ENCODE results near the gene TTC19. TPM values are rescaled to one million over a fixed set of nuclear protein-coding genes. Genes with fewer than 3 reads are reported as not detected.

TTC19 gene
- total and polyA plus RNA-seq, 2 experiments from 2014 or later, result 31.8 to 46.5 TPM

DNA sequence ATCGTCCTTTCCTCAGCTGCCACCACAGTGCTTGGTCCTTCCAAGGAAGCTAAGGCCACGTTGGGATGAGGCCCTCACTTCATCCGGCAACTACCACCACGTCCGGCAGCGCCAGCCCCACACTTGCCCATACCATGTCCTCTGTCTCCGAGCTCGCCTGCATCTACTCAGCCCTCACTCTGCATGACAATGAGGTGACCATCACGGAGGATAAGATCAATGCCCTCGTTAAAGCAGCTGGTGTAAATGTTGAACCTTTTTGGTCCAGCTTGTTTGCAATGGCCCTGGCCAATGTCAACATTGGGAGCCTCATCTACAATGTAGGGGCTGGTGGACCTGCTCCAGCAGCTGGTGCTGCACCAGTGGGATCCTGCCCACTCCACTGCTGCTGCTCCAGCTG, 44.9 kb downstream of the TTC19 start:
- H3K4me2 ChIP-seq, result no peak overlapping the region
- no peaks in the 10 kb centered on the region for H3K4me1 ChIP-seq (ENCODE audit: insufficient read depth)
- H3K36me3 ChIP-seq (replicated peaks; ENCODE audit: insufficient read depth, low read depth), result no peaks in the 10 kb centered on the region
- H4K20me1 ChIP-seq (ENCODE audit: insufficient read depth, poor library complexity, severe bottlenecking), result no peaks in the 10 kb centered on the region
- H3K9me2 ChIP-seq (replicated peaks; ENCODE audit: insufficient read depth), result no peaks in the 10 kb centered on the region
- DNase-seq (ENCODE audit: low spot score), result no peak
- no peak for TF ChIP-seq EZH2phosphoT487 (IDR thresholded peaks at IDR 0.05; ENCODE audit: low read depth, severe bottlenecking, unreplicated experiment)
- TF ChIP-seq EZH2 (IDR thresholded peaks at IDR 0.05; ENCODE audit: borderline replicate concordance), result no peak
- TF ChIP-seq, protein P1, sequence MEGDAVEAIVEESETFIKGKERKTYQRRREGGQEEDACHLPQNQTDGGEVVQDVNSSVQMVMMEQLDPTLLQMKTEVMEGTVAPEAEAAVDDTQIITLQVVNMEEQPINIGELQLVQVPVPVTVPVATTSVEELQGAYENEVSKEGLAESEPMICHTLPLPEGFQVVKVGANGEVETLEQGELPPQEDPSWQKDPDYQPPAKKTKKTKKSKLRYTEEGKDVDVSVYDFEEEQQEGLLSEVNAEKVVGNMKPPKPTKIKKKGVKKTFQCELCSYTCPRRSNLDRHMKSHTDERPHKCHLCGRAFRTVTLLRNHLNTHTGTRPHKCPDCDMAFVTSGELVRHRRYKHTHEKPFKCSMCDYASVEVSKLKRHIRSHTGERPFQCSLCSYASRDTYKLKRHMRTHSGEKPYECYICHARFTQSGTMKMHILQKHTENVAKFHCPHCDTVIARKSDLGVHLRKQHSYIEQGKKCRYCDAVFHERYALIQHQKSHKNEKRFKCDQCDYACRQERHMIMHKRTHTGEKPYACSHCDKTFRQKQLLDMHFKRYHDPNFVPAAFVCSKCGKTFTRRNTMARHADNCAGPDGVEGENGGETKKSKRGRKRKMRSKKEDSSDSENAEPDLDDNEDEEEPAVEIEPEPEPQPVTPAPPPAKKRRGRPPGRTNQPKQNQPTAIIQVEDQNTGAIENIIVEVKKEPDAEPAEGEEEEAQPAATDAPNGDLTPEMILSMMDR (IDR thresholded peaks at IDR 0.05; ENCODE audit: poor library complexity), result no peak
- no peak overlapping the region for H3K27ac ChIP-seq
- H3K9me3 ChIP-seq (ENCODE audit: low read depth), result no peaks in the 10 kb centered on the region
- 90% methylated on average over 10 of the region's 10 CpGs for WGBS (ENCODE audit: low lambda C conversion rate, missing lambda C conversion rate)
- no peaks in the 10 kb centered on the region for H3K79me2 ChIP-seq
- H3K27me3 ChIP-seq, result no peaks in the 10 kb centered on the region
- no peak overlapping the region for H2AFZ ChIP-seq
- no peak overlapping the region for H3K4me3 ChIP-seq

DNA sequence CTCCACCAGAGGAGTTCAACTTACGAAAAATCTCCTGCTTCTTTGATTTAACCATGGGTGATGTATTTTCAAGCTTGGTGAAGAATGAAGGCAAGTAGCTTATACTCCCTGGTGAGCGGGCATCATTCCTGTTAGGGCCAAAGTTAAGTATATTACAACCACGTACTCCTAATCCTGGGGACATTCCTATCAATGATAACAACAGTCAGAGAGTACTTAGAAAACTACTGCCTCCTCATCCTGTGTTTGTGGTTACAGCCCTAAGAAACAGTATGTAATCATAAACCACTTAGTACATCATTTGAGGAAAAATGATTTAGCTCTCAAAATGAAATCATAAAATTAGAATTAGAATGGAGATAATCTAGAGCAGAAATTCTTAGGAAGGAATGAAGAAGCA, 47.3 kb downstream of the TTC19 start:
- Histone ChIP-seq H3K4me3 (no peak overlapping the region), H3K9me2 (replicated peaks; ENCODE audit: insufficient read depth) (no peaks in the 10 kb centered on the region), H2AFZ (no peak overlapping the region), H3K27me3 (no peaks in the 10 kb centered on the region), H4K20me1 (ENCODE audit: insufficient read depth, poor library complexity, severe bottlenecking) (no peaks in the 10 kb centered on the region), H3K36me3 (replicated peaks; ENCODE audit: insufficient read depth, low read depth) (no peaks in the 10 kb centered on the region), H3K4me1 (ENCODE audit: insufficient read depth) (no peaks in the 10 kb centered on the region), H3K4me2 (no peak overlapping the region), H3K27ac (no peak overlapping the region), H3K79me2 (peaks cover 15% of the 10 kb centered on the region), H3K9me3 (ENCODE audit: low read depth) (no peaks in the 10 kb centered on the region)
- no peak for DNase-seq (ENCODE audit: low spot score)
- TF ChIP-seq EZH2 (IDR thresholded peaks at IDR 0.05; ENCODE audit: borderline replicate concordance) (no peak), EZH2phosphoT487 (IDR thresholded peaks at IDR 0.05; ENCODE audit: low read depth, severe bottlenecking, unreplicated experiment) (no peak)
- TF ChIP-seq, protein P1 (IDR thresholded peaks at IDR 0.05; ENCODE audit: poor library complexity), result no peak
- 90% methylated on average over 3 of the region's 3 CpGs for WGBS (ENCODE audit: low lambda C conversion rate, missing lambda C conversion rate)

DNA sequence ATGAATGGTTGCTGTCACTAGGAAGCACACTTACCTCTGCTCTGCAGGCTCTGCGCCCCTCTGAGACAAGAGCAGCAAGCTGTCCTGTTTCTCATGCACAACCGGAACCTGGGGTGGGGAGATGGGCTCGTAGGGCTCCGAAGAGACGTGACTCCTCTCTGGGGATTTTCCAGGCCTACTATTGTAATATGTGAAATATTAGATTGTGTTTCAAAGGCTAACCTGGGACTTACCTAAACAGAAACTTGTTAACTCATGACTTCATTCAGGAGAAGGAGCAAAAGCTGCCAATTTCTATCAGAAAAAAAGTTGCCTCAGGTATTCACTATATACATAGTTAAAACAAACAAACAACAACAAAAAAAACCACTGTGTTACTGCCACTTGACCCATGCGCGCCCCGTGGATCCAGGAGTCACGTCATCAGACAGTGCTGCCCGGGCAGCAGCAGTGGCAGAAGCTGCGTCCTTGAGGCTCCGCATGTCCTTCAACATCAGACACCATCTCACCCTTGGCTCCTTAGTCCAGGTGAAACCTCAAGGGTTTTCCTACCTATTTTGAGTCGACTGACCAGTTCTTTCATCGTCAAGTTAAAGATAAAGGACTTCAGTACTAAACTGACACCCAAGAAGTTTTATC, 49.3 kb downstream of the TTC19 start:
- no peak for TF ChIP-seq EZH2 (IDR thresholded peaks at IDR 0.05; ENCODE audit: borderline replicate concordance)
- TF ChIP-seq, protein P1 (IDR thresholded peaks at IDR 0.05; ENCODE audit: poor library complexity), result no peak
- TF ChIP-seq EZH2phosphoT487 (IDR thresholded peaks at IDR 0.05; ENCODE audit: low read depth, severe bottlenecking, unreplicated experiment), result no peak
- Histone ChIP-seq H4K20me1 (ENCODE audit: insufficient read depth, poor library complexity, severe bottlenecking) (no peaks in the 10 kb centered on the region), H3K4me1 (ENCODE audit: insufficient read depth) (no peaks in the 10 kb centered on the region), H3K27ac (no peak overlapping the region), H3K9me3 (ENCODE audit: low read depth) (no peaks in the 10 kb centered on the region), H3K79me2 (peaks cover 32% of the 10 kb centered on the region), H3K4me3 (no peak overlapping the region), H3K9me2 (replicated peaks; ENCODE audit: insufficient read depth) (no peaks in the 10 kb centered on the region), H3K36me3 (replicated peaks; ENCODE audit: insufficient read depth, low read depth) (no peaks in the 10 kb centered on the region), H2AFZ (no peak overlapping the region), H3K4me2 (no peak overlapping the region), H3K27me3 (no peaks in the 10 kb centered on the region)
- WGBS (ENCODE audit: low lambda C conversion rate, missing lambda C conversion rate), result 89% methylated on average over 14 of the region's 14 CpGs
- DNase-seq (ENCODE audit: low spot score), result no peak
